Measurements from ENCODE around the gene NPM1. TPM values are rescaled to one million over a fixed set of nuclear protein-coding genes. Genes with fewer than 3 reads are reported as not detected.
A peak's percentile ranks its signal among the peaks of the same experiment; 100 is the strongest.

The NPM1 gene
- total RNA-seq, 1 experiment from 2014 or later: 3,968 TPM

DNA sequence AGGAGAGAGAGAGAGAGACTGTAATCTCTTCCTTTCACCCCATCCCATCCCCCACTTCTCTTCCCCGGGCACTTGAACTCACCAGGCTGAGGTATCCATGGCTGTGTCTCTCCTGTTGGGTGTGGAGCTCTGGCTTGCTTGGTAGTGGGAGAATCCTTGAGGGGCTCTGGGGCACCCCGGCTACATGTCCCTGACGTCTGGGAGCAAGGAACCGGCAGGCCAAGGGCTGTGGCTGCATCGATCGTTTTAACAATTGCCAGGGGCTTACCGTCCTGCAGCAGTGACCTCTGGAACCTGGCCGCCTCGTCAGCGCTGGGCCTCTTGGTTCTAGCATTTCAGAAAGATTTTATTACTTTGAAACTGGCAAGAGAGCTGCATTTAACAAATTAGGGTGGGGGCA, 61.8 kb downstream of the NPM1 start:
- no peak for DNase-seq (ENCODE audit: low read depth)

GRCh38 chr5:171450423-171451331, 63.0 kb downstream of the NPM1 start:
- DNase-seq (ENCODE audit: low read depth): peak; percentile 48

DNA sequence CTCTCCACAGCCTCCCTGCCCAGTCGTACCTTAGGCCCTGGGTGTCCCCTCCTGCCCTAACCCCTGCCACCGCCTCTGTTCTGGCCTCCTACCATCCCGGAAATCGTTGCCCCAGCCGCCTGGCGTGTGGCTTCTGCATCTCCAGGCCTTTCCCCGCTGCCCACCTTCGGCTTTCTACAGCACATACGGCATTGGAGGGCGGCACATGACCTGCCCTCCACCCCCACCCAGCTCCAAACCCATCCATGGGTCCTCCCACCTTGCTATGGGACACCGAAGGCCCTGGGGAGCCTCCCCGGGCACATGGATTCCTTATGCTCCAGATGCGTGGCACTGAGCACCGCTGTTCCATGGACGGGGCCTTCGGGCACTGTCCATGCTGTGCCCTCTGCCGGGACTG, 63.8 kb downstream of the NPM1 start:
- DNase-seq (ENCODE audit: low read depth): no peak

- DNase-seq (ENCODE audit: low read depth): no peak
Measured at GRCh38 chr5:171453056-171453725, 65.5 kb downstream of the NPM1 start.

DNA sequence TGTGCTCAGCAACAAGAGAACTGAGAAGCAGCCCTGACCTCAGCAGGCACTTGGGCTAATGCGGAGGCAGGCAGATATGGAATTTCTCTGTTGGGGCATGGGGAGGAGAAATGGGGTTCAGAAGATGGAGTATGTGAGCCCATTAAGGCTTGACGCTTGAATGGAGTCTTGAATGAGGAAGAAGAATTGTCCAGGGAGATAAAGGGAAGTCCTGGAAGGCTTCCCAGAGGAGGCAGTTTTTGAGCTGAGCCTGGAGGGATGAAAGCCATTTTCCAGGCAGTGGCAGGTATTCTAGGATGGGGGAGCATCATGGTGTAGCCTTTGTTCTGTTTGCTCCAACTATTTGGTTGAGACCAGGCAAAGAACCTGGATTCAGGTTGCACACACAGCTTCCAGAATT, 66.3 kb downstream of the NPM1 start:
- DNase-seq (ENCODE audit: low read depth): no peak

GRCh38 chr5:171454549-171454948, 66.9 kb downstream of the NPM1 start:
- no peak for DNase-seq (ENCODE audit: low read depth)

DNA sequence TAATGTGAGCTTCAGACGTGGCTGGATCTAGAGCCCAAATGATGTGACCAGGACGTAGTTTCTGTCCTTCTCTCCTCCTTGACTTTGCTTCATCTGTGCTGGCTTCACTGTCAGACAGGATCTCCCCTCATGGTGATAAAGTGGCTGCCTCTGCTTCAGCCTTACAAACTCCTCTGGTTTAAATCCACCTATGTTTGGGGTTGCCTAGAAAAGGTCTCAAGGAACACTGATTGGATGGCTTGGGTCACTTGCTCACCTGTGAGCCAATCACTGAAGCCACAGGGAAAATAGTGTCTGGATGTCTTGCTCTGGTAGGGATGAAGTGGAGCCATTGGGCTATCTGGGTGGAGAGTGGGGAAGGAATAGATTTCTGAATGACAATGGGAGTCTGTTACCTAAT, 67.9 kb downstream of the NPM1 start:
- no peak for DNase-seq (ENCODE audit: low read depth)

- no peak for DNase-seq (ENCODE audit: low read depth)
Measured at GRCh38 chr5:171457208-171457981, 69.7 kb downstream of the NPM1 start.

DNA sequence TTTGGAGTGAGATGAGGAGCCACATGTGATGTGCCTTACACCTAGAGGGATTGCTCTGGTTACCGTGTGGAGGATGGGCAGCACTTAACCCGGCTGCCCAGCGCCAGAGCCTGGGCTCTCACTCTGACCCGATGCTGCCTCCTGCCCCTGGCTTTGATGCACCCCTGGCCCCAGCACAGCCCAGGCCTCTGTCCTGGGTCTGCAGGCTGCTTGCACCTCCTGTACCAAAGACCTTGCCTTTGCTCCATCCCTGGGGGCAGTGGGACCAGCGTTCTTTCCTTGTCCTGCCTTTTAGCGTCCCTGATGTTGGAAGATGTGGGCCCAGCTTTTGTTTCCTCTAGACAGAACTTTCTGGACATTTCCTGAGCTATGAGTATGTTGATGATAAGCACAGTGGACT, 72.2 kb downstream of the NPM1 start:
- DNase-seq (ENCODE audit: low read depth): no peak

Small RNAs within 50 kb of the gene (small RNA-seq; reads per million reads assigned to genes)
- gene AC091980.1: not detected
- gene MIR3912: not detected
- not detected for gene RN7SL339P
- gene SNORA70J: not detected

Other genes with a start within 250 kb of the NPM1 start
- gene TLX3, start 78.6 kb upstream of the NPM1 start, total RNA-seq (2014; rRNA removed; shearing (Covaris generic)): not detected in 2 replicates
- gene FGF18, start 31.8 kb downstream of the NPM1 start, total RNA-seq (2014; rRNA removed; shearing (Covaris generic)): 0.06 TPM in 1 of 2 replicates, not detected in the other